Sigmoid colon (tissue), 7 donors: ENCODE data around the gene ARF3. TPM values are rescaled to one million over a fixed set of nuclear protein-coding genes. Genes with fewer than 3 reads are reported as not detected.
A peak's percentile ranks its signal among the peaks of the same experiment; 100 is the strongest.

Source experiments
- DNase-seq: peaks from one replicate; pipeline ENCODE4 v3.0.0-alpha.2; 2019
- H3K27ac ChIP-seq, 4 donors: fragments of 200-600 bp; sonication (generic); one replicate each; pipeline ENCODE4 v1.5.1; 2016 to 2019; ENCODE audit warnings: mild to moderate bottlenecking in 1 of 4
- H3K27me3 ChIP-seq, 3 donors: fragments of 200-600 bp; sonication (generic); one replicate each; pipeline ENCODE4 v1.5.1; 2019; ENCODE audit warnings: mild to moderate bottlenecking in 1 of 3
- H3K36me3 ChIP-seq, 4 donors: fragments of 200-600 bp; sonication (generic); one replicate each; pipeline ENCODE4 v1.5.1; 2016 to 2019
- H3K4me1 ChIP-seq, 4 donors: fragments of 200-600 bp; sonication (generic); one replicate each; pipeline ENCODE4 v1.5.1; 2017 to 2019
- H3K4me3 ChIP-seq, 4 donors: fragments of 200-600 bp; sonication (generic); one replicate each; pipeline ENCODE4 v1.5.1; 2017 to 2019; ENCODE audit warnings: mild to moderate bottlenecking in 2 of 4, moderate library complexity in 1 of 4
- H3K9me3 ChIP-seq, 4 donors: fragments of 200-600 bp in 3 of 4; sonication (generic) in 3 of 4; one replicate each; pipeline versions ENCODE4 v1.5.1 to v1.6.1; 2013 to 2019
- EP300 ChIP-seq, 4 donors: sonication (generic); formaldehyde crosslinking; IDR thresholded peaks; one replicate each; pipeline ENCODE4 v1.6.1; 2017; ENCODE audit warnings: antibody characterized with exemption in 4 of 4
- POLR2A ChIP-seq, 2 donors: fragments of 450-650 bp; IDR thresholded peaks; one replicate each; pipeline ENCODE4 v1.6.1; 2016; ENCODE audit warnings: antibody characterized with exemption in 2 of 2, mild to moderate bottlenecking in 2 of 2, moderate library complexity in 2 of 2
- POLR2AphosphoS5 ChIP-seq, 4 donors: sonication (generic); formaldehyde crosslinking; IDR thresholded peaks; one replicate each; pipeline ENCODE4 v1.6.1; 2017; ENCODE audit warnings: antibody characterized with exemption in 4 of 4
- WGBS, 2 donors: extraction: QIAGEN DNeasy Blood & Tissue Kit; methylation state at CpG; one replicate each; pipeline ENCODE4 v1.1.7; 2013; 5-methylcytosine and 5-hydroxymethylcytosine counted together
- intact Hi-C: fragments of 100-400 bp; cut with DNase I; formaldehyde crosslinking; loops from one replicate; pipeline ENCODE4 v1.15.1; 2023
- polyA plus RNA-seq, 3 donors: library from polyadenylated mRNA; stranded (reverse); fragments of 200-250 nt; gene quantifications; one replicate each; pipeline ENCODE4 v1.2.3, GENCODE V29; 2013
- total RNA-seq, 4 donors: library from RNA; depleted of rRNA; stranded (reverse); fragments of >200 nt; gene quantifications; one replicate each; pipeline ENCODE4 v1.1.0, GENCODE V29; 2016
- TF ChIP-seq, protein P1 (sequence below), 4 experiments: fragments of 450-650 bp in 3 of 4; fragments of 200-600 bp in 1 of 4; IDR thresholded peaks; one replicate each; pipeline ENCODE4 v1.5.1; 2016 to 2019; ENCODE audit warnings: antibody characterized with exemption in 4 of 4, mild to moderate bottlenecking in 3 of 4, moderate library complexity in 2 of 4
- donor health status: healthy with polysubstance abuse.
- donor health status: Bipolar disorder and iron deficiency.
- donor health status: healthy.

The ARF3 gene
- total RNA-seq (10 to 100 TPM; 37.9 to 61.0 (median 49.3) TPM), polyA plus RNA-seq (100 to 1,000 TPM in 2 of 3 donors, 10 to 100 TPM in 1; 87.7 to 161 (median 132) TPM)

DNA sequence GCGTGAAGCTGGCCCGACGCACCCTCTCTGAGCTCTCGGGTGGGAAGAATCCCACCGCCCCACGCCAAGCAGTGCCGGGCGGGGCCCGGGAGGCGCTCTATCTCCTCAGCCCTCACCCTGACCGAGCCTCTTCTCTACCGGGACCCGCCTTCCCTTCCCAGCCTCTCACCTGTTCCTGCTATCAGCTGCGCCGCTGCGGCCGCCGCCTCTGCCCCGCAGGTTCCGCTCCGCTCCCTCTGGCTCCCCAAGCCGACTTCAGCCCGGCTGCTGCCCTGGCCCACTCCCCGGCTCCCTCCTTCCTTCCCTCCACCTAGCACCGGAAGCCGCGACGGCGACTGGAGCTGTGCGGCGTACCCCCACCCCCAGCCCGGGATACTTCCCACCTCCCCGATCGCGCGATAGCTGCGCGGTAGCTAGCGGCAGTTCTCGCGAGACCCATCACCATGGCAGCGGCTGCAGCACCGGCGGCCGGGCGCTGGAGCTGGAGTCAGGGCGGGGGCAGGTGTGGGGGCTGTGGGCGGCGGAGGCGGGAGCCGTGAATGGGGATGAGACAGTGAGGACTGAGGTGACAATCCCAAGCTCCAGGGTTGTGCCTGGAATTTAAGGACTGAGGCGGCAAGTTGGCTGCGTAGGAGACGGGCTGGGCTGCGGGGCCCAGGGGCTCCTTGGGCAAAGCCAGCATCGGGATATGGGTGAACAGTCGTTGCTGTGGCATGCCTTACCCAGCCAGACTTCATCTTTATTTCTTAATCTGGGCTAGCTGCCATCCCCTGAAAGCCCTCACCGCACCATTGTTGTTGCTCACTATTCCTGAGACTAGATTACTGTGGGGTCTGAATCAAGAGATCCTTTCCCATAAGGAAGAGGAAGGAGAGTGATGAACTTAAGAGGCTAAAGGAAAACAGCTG is at the start of gene ARF3:
Gene ARF3, minus strand, starts transcription at position 347 of the 908 bp plus-strand sequence. CDS start 16,392 bp downstream, outside the sequence.
- 0 to 1% methylated on average over 58 of the region's 58 CpGs for WGBS, 2 donors
- intact Hi-C loops: no loop called here
- H3K36me3 ChIP-seq: peaks cover 0 to 4% (median 0%) of the 10 kb centered on the region in 4 donors
- H3K4me3 ChIP-seq: peak within 1 kb of the TSS; percentile 77 to 100 (median 88)
- peak; percentile 97 for DNase-seq
- peak; percentile 54 to 91 (median 89) for TF ChIP-seq POLR2AphosphoS5 (IDR thresholded peaks at IDR 0.05)
- TF ChIP-seq, protein P1, sequence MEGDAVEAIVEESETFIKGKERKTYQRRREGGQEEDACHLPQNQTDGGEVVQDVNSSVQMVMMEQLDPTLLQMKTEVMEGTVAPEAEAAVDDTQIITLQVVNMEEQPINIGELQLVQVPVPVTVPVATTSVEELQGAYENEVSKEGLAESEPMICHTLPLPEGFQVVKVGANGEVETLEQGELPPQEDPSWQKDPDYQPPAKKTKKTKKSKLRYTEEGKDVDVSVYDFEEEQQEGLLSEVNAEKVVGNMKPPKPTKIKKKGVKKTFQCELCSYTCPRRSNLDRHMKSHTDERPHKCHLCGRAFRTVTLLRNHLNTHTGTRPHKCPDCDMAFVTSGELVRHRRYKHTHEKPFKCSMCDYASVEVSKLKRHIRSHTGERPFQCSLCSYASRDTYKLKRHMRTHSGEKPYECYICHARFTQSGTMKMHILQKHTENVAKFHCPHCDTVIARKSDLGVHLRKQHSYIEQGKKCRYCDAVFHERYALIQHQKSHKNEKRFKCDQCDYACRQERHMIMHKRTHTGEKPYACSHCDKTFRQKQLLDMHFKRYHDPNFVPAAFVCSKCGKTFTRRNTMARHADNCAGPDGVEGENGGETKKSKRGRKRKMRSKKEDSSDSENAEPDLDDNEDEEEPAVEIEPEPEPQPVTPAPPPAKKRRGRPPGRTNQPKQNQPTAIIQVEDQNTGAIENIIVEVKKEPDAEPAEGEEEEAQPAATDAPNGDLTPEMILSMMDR (IDR thresholded peaks at IDR 0.05): no peak
- peak; percentile 66 to 81 for TF ChIP-seq POLR2A (IDR thresholded peaks at IDR 0.05)
- TF ChIP-seq EP300 (IDR thresholded peaks at IDR 0.05): no peak
- peaks cover 0 to 25% (median 15%) of the 10 kb centered on the region in 4 donors for H3K4me1 ChIP-seq
- H3K9me3 ChIP-seq: no peaks in the 10 kb centered on the region
- peak within 1 kb of the TSS; percentile 79 to 93 (median 88) for H3K27ac ChIP-seq
- peaks cover 0 to 6% (median 0%) of the 10 kb centered on the region in 3 donors for H3K27me3 ChIP-seq

DNA sequence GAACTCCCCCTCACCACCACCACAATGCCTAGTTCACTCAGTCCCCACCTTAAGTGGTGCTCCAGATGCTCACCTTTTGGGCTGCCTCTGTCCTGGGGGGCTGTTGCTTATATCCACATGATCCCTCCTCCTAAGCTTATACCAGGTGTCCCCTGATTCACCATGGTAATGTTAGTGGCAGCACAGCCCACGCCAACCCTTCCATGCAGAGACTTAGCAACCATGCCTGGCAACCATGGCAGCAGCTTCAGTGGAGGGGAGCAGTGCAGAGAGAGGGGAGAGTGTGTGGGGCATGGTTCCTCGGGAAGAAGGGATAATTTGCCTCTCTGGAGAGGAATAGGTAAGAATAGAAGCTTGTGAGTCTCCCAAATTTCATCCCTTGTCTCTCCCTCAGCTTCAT is 43.1 kb upstream of the ARF3 start:
- H3K27ac ChIP-seq: no peak overlapping the region
- DNase-seq: no peak
- H3K9me3 ChIP-seq: no peaks in the 10 kb centered on the region
- intact Hi-C loops: no loop called here
- 91% methylated on average over 2 of the region's 2 CpGs for WGBS, 2 donors
- H3K4me1 ChIP-seq: peaks cover 0 to 42% (median 39%) of the 10 kb centered on the region in 4 donors
- peaks cover 31 to 97% (median 71%) of the 10 kb centered on the region in 3 donors for H3K27me3 ChIP-seq
- no peak overlapping the region for H3K4me3 ChIP-seq
- peaks cover 18 to 47% (median 40%) of the 10 kb centered on the region in 4 donors for H3K36me3 ChIP-seq
- TF ChIP-seq POLR2AphosphoS5 (IDR thresholded peaks at IDR 0.05) (no peak), EP300 (IDR thresholded peaks at IDR 0.05) (no peak), POLR2A (IDR thresholded peaks at IDR 0.05) (no peak)
- TF ChIP-seq, protein P1 (IDR thresholded peaks at IDR 0.05): no peak

DNA sequence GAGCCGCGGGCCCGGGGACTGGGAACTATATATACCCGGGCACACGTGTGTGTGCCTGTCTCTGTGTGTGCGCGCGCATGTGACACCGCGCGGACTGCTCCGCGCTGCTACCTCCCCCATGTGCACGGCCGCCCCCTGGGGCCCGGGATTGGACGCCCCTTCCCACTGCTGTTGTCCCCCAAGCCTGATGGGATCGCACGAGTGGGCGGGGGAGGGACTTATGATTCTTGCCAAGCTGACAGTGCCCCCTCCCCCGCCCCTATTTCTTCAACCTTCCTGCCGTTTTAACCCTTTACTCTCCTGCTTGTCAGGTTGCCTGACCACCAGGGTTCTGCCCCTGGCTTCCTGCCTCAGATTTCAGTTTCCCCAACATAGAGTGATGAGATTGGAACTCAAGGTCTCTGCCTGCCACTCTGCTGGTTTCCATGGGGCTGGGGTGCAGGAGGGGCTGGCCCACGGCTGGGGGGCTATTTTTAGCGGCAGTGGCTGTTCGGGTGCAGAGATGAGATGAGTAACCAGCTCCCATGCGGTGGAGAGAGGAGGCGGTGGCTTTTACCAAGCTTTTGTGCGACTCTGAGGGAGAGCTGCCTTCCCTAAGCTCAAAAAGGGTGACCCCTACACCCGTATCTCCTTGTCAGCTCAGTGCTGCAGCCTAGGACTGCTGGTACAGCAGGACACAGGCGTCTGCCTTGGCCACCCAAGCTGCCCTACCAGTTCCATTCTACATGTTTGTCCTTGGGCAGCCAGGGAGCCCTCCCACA is 42.3 kb upstream of the ARF3 start, which contains the start of gene DDN:
Gene DDN, minus strand, starts transcription at position 5 of the 761 bp plus-strand sequence. CDS start 88 bp downstream, outside the sequence.
- peaks cover 38 to 97% (median 74%) of the 10 kb centered on the region in 3 donors for H3K27me3 ChIP-seq

DNA sequence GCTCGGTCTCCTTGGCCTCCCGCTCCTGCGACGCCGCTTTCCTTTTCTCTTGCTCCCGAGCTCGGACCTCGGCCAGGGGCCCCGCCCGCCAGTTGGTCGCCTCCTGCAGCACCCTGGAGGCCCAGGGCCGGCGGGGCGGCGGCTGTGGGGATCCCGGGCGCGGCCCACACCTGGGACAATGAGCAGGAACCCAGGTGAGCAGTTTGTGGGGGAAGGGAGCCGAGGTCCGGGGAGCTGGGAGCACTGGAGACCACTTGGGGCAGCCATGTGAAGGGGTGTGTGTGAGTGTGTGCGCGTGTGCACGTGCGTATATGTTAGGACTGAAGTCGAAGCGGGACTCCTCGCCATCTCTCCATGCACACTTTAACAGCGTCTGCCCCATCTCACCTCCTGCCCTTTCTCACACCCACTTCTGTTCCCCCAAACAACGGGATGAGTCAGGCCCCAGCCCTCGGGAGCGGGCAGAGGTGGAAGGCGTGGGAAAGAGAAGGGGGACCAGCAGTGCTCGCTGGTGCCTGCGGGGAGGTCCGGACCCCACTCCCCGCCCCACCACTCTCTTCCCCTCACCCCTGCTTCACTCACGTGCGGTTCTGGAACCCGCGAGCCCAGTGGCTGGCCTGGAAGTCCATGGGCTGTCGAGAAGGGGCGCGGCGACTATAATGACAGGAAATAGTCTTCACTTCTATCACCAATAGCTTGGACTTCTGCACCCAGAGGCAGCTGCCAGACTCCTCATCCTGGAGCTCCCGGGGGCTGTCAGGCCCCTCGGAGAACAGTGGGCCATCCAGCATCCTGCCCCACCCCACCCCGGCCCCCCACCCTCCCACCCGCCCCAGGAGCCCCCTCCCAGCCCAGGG is 41.4 kb upstream of the ARF3 start:
- Histone ChIP-seq H3K9me3 (no peaks in the 10 kb centered on the region), H3K27ac (no peak overlapping the region), H3K36me3 (peaks cover 14 to 31% (median 23%) of the 10 kb centered on the region in 4 donors), H3K27me3 (peaks cover 43 to 97% (median 77%) of the 10 kb centered on the region in 3 donors), H3K4me3 (peak overlapping the region in 3 of 4 donors; percentile 27 to 51 (median 48)), H3K4me1 (peaks cover 0 to 52% (median 48%) of the 10 kb centered on the region in 4 donors)
- no peak for DNase-seq
- intact Hi-C loops: no loop called here
- TF ChIP-seq, protein P1 (IDR thresholded peaks at IDR 0.05): no peak
- TF ChIP-seq POLR2A (IDR thresholded peaks at IDR 0.05): no peak
- no peak for TF ChIP-seq EP300 (IDR thresholded peaks at IDR 0.05)
- no peak for TF ChIP-seq POLR2AphosphoS5 (IDR thresholded peaks at IDR 0.05)
- WGBS, 2 donors: 1% methylated on average over 48 of the region's 48 CpGs

More for the DNA sequence above, 42.3 kb upstream of the ARF3 start, which contains the start of gene DDN:
- Histone ChIP-seq H3K4me3 (peak within 1 kb of the TSS in 3 of 4 donors; percentile 27 to 51 (median 48)), H3K36me3 (peaks cover 17 to 39% (median 32%) of the 10 kb centered on the region in 4 donors), H3K4me1 (peaks cover 0 to 50% (median 46%) of the 10 kb centered on the region in 4 donors), H3K27ac (no peak within 1 kb of the TSS), H3K9me3 (no peaks in the 10 kb centered on the region)
- intact Hi-C loops: no loop called here
- TF ChIP-seq POLR2AphosphoS5 (IDR thresholded peaks at IDR 0.05) (no peak), EP300 (IDR thresholded peaks at IDR 0.05) (no peak)
- no peak for DNase-seq
- 4% methylated on average over 30 of the region's 30 CpGs for WGBS, 2 donors
